GM12801 (cell line): ENCODE results near the gene BCS1L.

ENCODE experiments used
- TF ChIP-seq, protein P1 (sequence below): IDR thresholded peaks from one replicate; pipeline ENCODE4 v1.5.1; 2011; ENCODE audit warnings: control low read depth; ENCODE audit not compliant: insufficient read length; ENCODE audit errors: extremely low read depth

Gene BCS1L

DNA sequence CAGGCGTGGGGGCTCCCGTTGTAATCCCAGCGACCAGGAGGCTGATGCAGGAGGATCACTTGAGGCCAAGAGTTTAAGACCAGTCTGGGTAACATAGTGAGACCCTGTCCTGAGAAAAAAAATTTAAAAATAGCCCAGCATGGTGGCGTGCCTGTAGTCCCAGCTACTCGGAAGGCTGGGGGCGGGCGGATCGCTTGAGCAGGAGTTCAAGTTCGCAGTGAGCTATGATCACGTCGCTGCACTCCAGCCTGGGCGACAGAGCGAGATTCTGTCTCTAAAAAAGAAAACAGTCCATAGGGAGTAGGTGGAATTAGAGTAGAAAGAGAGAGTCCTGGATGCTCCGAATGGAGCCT lies 50.8 kb downstream of the BCS1L start:
- TF ChIP-seq, protein P1, sequence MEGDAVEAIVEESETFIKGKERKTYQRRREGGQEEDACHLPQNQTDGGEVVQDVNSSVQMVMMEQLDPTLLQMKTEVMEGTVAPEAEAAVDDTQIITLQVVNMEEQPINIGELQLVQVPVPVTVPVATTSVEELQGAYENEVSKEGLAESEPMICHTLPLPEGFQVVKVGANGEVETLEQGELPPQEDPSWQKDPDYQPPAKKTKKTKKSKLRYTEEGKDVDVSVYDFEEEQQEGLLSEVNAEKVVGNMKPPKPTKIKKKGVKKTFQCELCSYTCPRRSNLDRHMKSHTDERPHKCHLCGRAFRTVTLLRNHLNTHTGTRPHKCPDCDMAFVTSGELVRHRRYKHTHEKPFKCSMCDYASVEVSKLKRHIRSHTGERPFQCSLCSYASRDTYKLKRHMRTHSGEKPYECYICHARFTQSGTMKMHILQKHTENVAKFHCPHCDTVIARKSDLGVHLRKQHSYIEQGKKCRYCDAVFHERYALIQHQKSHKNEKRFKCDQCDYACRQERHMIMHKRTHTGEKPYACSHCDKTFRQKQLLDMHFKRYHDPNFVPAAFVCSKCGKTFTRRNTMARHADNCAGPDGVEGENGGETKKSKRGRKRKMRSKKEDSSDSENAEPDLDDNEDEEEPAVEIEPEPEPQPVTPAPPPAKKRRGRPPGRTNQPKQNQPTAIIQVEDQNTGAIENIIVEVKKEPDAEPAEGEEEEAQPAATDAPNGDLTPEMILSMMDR = no peak

DNA sequence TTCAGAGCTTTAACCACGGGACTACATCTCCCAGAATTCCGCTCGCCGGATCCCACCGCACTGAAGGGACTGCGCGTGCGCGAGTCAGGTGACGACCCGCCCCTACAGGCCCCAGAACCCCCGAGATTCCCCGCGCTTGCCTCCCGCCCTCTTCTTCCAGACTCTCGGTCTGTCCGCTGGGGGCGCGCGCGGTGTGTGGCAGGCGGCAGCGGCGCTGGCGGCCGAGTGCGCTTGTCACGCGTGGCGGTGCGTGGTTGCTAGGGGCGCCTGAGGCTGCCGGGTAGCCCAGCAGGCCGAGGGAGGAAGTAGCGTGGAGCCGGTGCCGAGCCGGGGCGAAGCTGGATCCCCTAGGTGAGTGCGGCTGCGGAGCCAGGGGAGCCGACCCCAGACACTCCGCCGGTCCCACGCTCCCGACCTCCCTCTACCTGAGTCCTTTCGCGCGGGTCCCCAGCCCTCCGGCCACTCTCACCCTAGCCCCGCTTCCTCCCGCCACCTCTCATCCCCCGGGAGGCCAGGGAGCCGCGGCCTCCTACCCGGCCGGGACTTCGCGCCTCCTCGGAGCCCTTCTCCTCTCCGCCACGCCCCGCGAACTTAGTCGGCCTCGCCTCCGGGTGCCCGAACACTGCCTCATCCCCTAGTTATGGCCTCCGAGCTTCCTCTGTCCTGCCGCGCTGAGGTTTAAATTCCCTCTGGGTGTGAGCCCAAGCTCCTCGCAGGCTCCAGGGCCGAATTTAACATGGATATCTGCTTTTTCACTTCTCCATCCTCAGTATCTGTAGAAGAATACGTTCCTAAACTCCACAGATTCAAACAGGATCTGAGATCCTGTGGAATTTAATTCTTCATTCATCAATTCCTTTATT lies 51.4 kb downstream of the BCS1L start, which contains the start of gene TTLL4:
TTLL4 (plus strand) TSS at position 149 of the 863 bp plus-strand sequence. CDS start 26,842 bp downstream, outside the sequence.
- TF ChIP-seq, protein P1 = no peak

DNA sequence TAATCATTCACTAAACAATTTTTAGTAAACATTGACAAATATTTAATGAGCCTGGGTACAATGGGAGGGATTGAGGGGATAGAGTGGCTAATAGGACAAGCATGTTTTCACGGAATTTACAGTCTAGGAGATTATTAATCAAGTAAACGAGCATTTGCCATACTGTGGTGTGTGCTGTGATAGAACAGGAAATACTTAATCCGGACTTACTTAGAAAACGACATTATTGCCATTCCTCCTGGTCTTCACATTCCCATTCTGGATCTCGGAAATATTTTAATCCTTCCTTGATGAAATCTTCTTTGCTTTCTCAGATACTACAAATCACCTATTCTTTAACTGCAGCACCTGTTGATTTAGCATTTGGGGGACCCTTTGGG lies 52.1 kb downstream of the BCS1L start:
- TF ChIP-seq, protein P1 = no peak
